Choroid plexus epithelial cell (primary cell): ENCODE measurements around the gene THAP5.

Experiments used
- DNase-seq: peaks from one replicate; pipeline ENCODE4 v3.0.0-alpha.2; 2010; ENCODE audit warnings: low read depth
- H3K4me3 ChIP-seq: 2 replicates; pipeline ENCODE4 v1.5.1; 2011; ENCODE audit warnings: low read depth, mild to moderate bottlenecking, control low read depth, low read length, moderate library complexity
- CTCF ChIP-seq: conservative IDR thresholded peaks from 2 replicates; pipeline ENCODE4 v1.5.1; 2011; ENCODE audit warnings: low read depth, mild to moderate bottlenecking, control low read depth, inconsistent platforms, low read length, moderate library complexity

The THAP5 gene

GRCh38 chr7:108585843-108586242, 16.3 kb upstream of the THAP5 start:
- no peak overlapping the region for H3K4me3 ChIP-seq
- TF ChIP-seq CTCF = no peak
- no peak for DNase-seq

- no peak for TF ChIP-seq CTCF
- no peak overlapping the region for H3K4me3 ChIP-seq
- no peak for DNase-seq
These were observed 14.7 kb upstream of the THAP5 start for GRCh38 chr7:108584211-108584610.

GRCh38 chr7:108581655-108582491, 12.4 kb upstream of the THAP5 start:
- no peak for TF ChIP-seq CTCF

GRCh38 chr7:108580298-108580697, 10.8 kb upstream of the THAP5 start:
- DNase-seq = no peak
- TF ChIP-seq CTCF = no peak
- no peak overlapping the region for H3K4me3 ChIP-seq

More at GRCh38 chr7:108581655-108582491, 12.4 kb upstream of the THAP5 start:
- DNase-seq = peak; percentile 52
- H3K4me3 ChIP-seq = no peak overlapping the region

- DNase-seq = no peak
- TF ChIP-seq CTCF = no peak
- no peak overlapping the region for H3K4me3 ChIP-seq
These were observed 9.4 kb upstream of the THAP5 start for GRCh38 chr7:108578937-108579336.

GRCh38 chr7:108576116-108576515, 6.6 kb upstream of the THAP5 start:
- no peak for TF ChIP-seq CTCF
- no peak overlapping the region for H3K4me3 ChIP-seq
- no peak for DNase-seq

- H3K4me3 ChIP-seq = no peak overlapping the region
- DNase-seq = no peak
- no peak for TF ChIP-seq CTCF
These were observed 5.7 kb upstream of the THAP5 start for GRCh38 chr7:108575156-108575555.
